Common myeloid progenitor, CD34-positive (primary cell): Measurements from ENCODE around the gene ADGRL3.

Experiments used
- CTCF ChIA-PET: fragments of 350-600 bp; sonication (Branson Sonifier 250); formaldehyde crosslinking; loops from one replicate; lab custom pipeline; 2021; ENCODE audit warnings: antibody characterized with exemption; lab: Charles Lee
- POLR2A ChIA-PET: fragments of 350-600 bp; sonication (Branson Sonifier 250); formaldehyde crosslinking; loops from one replicate; lab custom pipeline; 2021; ENCODE audit warnings: antibody characterized with exemption; lab: Charles Lee
- DNase-seq, 3 donors: peaks; one replicate each; pipeline versions ENCODE4 v3.0.0 to v3.0.0-alpha.2; 2013
- H3K27ac ChIP-seq, 2 experiments: 1 replicate in 1 of 2; 2 replicates in 1 of 2; pipeline ENCODE4 v1.7.0; 2013; ENCODE audit warnings: inconsistent platforms in 2 of 2, low read length in 2 of 2, mild to moderate bottlenecking in 2 of 2, low read depth in 1 of 2, moderate library complexity in 1 of 2; ENCODE audit not compliant: severe bottlenecking in 2 of 2, insufficient read depth in 1 of 2, poor library complexity in 1 of 2
- H3K27me3 ChIP-seq, 5 experiments: replicated peaks in 2 of 5; 1 replicate in 3 of 5; 2 replicates in 2 of 5; pipeline versions ENCODE4 v1.6.1 to v1.7.0; 2013; ENCODE audit warnings: low read length in 4 of 5, mild to moderate bottlenecking in 2 of 5, moderate library complexity in 2 of 5, inconsistent platforms in 1 of 5; ENCODE audit not compliant: insufficient read depth in 5 of 5, control insufficient read depth in 4 of 5
- H3K36me3 ChIP-seq, 4 experiments: 1 replicate in 2 of 4; 2 replicates in 2 of 4; pipeline versions ENCODE4 v1.6.1 to v1.7.0; 2013; ENCODE audit warnings: low read length in 3 of 4, control low read depth in 1 of 4, mild to moderate bottlenecking in 1 of 4; ENCODE audit not compliant: control insufficient read depth in 4 of 4, insufficient read depth in 4 of 4
- H3K4me1 ChIP-seq, 4 experiments: 1 replicate in 3 of 4; 2 replicates in 1 of 4; pipeline versions ENCODE4 v1.6.1 to v1.7.1; 2013; ENCODE audit warnings: low read length in 3 of 4, mild to moderate bottlenecking in 3 of 4, control low read depth in 1 of 4, inconsistent platforms in 1 of 4, moderate library complexity in 1 of 4; ENCODE audit not compliant: control insufficient read depth in 4 of 4, insufficient read depth in 4 of 4; ENCODE audit errors: control extremely low read depth in 1 of 4
- H3K4me3 ChIP-seq, 7 experiments: 1 replicate in 4 of 7; 2 replicates in 3 of 7; pipeline versions ENCODE4 v1.5.1 to v1.7.0; 2013; ENCODE audit warnings: mild to moderate bottlenecking in 7 of 7, low read length in 6 of 7, moderate library complexity in 6 of 7, inconsistent platforms in 2 of 7, low read depth in 2 of 7, control low read depth in 1 of 7; ENCODE audit not compliant: insufficient read depth in 4 of 7, control insufficient read depth in 1 of 7; ENCODE audit errors: extremely low read depth in 1 of 7
- H3K9me3 ChIP-seq, 5 experiments: 1 replicate in 4 of 5; 2 replicates in 1 of 5; pipeline versions ENCODE4 v1.6.1 to v1.7.1; 2013; ENCODE audit warnings: low read length in 4 of 5, mild to moderate bottlenecking in 2 of 5, inconsistent platforms in 1 of 5, low read depth in 1 of 5, moderate library complexity in 1 of 5; ENCODE audit not compliant: control insufficient read depth in 4 of 5, insufficient read depth in 2 of 5; ENCODE audit errors: control extremely low read depth in 1 of 5
- WGBS: methylation state at CpG from one replicate; pipeline ENCODE4 v1.1.5; 2013; ENCODE audit not compliant: insufficient coverage; 5-methylcytosine and 5-hydroxymethylcytosine counted together

Gene ADGRL3

GRCh38 chr4:61561028-61561427 lies 360.9 kb downstream of the ADGRL3 start:
- Histone ChIP-seq H3K4me1 (no peaks in the 10 kb centered on the region), H3K9me3 (peaks cover 0 to 8% (median 0%) of the 10 kb centered on the region in 5 experiments), H3K36me3 (no peaks in the 10 kb centered on the region), H3K27ac (no peak overlapping the region), H3K27me3 (peaks cover 0 to 2% (median 0%) of the 10 kb centered on the region in 5 experiments), H3K4me3 (no peak overlapping the region)
- ChIA-PET CTCF (no interaction called here), POLR2A (interaction anchor here (0.6 kb wide), 1 partner anchor 10 kb away, joined by 3 read pairs; no protein-coding TSS in a partner anchor)
- DNase-seq = no peak

- peak; percentile 12 to 70 (median 60) for DNase-seq
- Histone ChIP-seq H3K27me3 (peaks cover 0 to 13% (median 4%) of the 10 kb centered on the region in 5 experiments), H3K4me3 (no peak overlapping the region), H3K4me1 (peaks cover 0 to 4% (median 0%) of the 10 kb centered on the region in 4 experiments), H3K27ac (no peak overlapping the region), H3K9me3 (no peaks in the 10 kb centered on the region), H3K36me3 (no peaks in the 10 kb centered on the region)
- no CpG with 5 or more reads among the region's 2 CpGs for WGBS
- CTCF ChIA-PET = no interaction called here
- POLR2A ChIA-PET = no interaction called here
These were observed 371.8 kb downstream of the ADGRL3 start for GRCh38 chr4:61571761-61572559.

- Histone ChIP-seq H3K27me3 (peaks cover 0 to 10% (median 4%) of the 10 kb centered on the region in 5 experiments), H3K4me1 (peaks cover 0 to 4% (median 0%) of the 10 kb centered on the region in 4 experiments), H3K9me3 (no peaks in the 10 kb centered on the region), H3K36me3 (no peaks in the 10 kb centered on the region), H3K4me3 (no peak overlapping the region), H3K27ac (no peak overlapping the region)
- POLR2A ChIA-PET = no interaction called here
- no CpG with 5 or more reads among the region's 2 CpGs for WGBS
- no peak for DNase-seq
- CTCF ChIA-PET = no interaction called here
These were observed 375.7 kb downstream of the ADGRL3 start for GRCh38 chr4:61575796-61576195.

- POLR2A ChIA-PET = no interaction called here
- H3K27me3 ChIP-seq = peaks cover 0 to 5% (median 4%) of the 10 kb centered on the region in 5 experiments
- H3K4me1 ChIP-seq = no peaks in the 10 kb centered on the region
- H3K9me3 ChIP-seq = no peaks in the 10 kb centered on the region
- H3K27ac ChIP-seq = no peak overlapping the region
- H3K36me3 ChIP-seq = no peaks in the 10 kb centered on the region
- CTCF ChIA-PET = no interaction called here
- no peak for DNase-seq
- WGBS = no CpG with 5 or more reads among the region's 1 CpG
- no peak overlapping the region for H3K4me3 ChIP-seq
These were observed 379.7 kb downstream of the ADGRL3 start for GRCh38 chr4:61579786-61580185.

- CTCF ChIA-PET = no interaction called here
- no peak for DNase-seq
- Histone ChIP-seq H3K4me3 (no peak overlapping the region), H3K36me3 (no peaks in the 10 kb centered on the region), H3K27ac (no peak overlapping the region), H3K9me3 (no peaks in the 10 kb centered on the region), H3K27me3 (peaks cover 0 to 5% (median 4%) of the 10 kb centered on the region in 5 experiments), H3K4me1 (no peaks in the 10 kb centered on the region)
- POLR2A ChIA-PET = no interaction called here
- no CpG with 5 or more reads among the region's 5 CpGs for WGBS
These were observed 380.7 kb downstream of the ADGRL3 start for GRCh38 chr4:61580721-61581377.

GRCh38 chr4:61583696-61584095 lies 383.6 kb downstream of the ADGRL3 start:
- Histone ChIP-seq H3K36me3 (no peaks in the 10 kb centered on the region), H3K4me3 (no peak overlapping the region), H3K9me3 (no peaks in the 10 kb centered on the region), H3K27me3 (peaks cover 0 to 3% (median 0%) of the 10 kb centered on the region in 5 experiments), H3K4me1 (no peaks in the 10 kb centered on the region), H3K27ac (no peak overlapping the region)
- POLR2A ChIA-PET = no interaction called here
- no peak for DNase-seq
- CTCF ChIA-PET = no interaction called here
- WGBS = no CpG with 5 or more reads among the region's 1 CpG
